A549 (cell line): ENCODE results near the gene ASPHD2.

Source experiments
- CTCF ChIP-seq: fragments of >200 bp; sonication (Bioruptor Twin); formaldehyde crosslinking; IDR thresholded peaks from 3 replicates; pipeline ENCODE4 v1.5.1; 2016
- HMGXB4 ChIP-seq: fragments of 250-450 bp; sonication (Bioruptor Pico); IDR thresholded peaks from 2 replicates; pipeline ENCODE4 v1.5.0; 2021; ENCODE audit warnings: mild to moderate bottlenecking, moderate library complexity, borderline replicate concordance
- MAX ChIP-seq: IDR thresholded peaks from 2 replicates; pipeline ENCODE4 v1.6.1; 2012
- POLR2A ChIP-seq: IDR thresholded peaks from 2 replicates; pipeline ENCODE4 v1.6.1; 2012; ENCODE audit warnings: mild to moderate bottlenecking, low read length
- RCOR1 ChIP-seq: fragments of 150-350 bp; IDR thresholded peaks from 2 replicates; pipeline ENCODE4 v1.6.1; 2014; ENCODE audit warnings: antibody characterized with exemption, low read length, low read depth

- TF ChIP-seq CTCF (no peak), HMGXB4 (CRISPR knock-in tag) (no peak), MAX (no peak), POLR2A (no peak), RCOR1 (no peak)
Observed at GRCh38 chr22:26453812-26454500, 24.9 kb downstream of the ASPHD2 start.
